ENCODE results near the gene LDHA. TPM values are rescaled to one million over a fixed set of nuclear protein-coding genes. Genes with fewer than 3 reads are reported as not detected.

The LDHA gene
- polyA plus RNA-seq, 1 donor from 2014 or later: 39.9 TPM

DNA sequence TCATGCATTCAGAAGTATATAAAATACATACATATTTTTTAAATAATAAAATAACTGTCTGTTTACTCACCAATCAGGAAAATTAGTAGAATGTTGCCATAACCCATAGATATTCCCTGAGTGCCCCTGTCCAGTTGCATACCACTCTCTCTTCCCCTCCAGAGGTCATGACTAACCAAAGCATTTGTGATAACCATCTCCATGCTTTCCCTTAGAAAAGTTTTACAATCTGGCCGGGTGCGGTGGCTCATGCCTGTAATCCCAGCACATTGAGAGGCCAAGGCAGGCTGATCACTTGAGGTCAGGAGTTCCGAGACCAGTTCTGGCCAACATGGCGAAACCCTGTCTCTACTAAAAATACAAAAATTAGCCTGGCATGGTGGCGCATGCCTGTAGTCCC, 33.2 kb upstream of the LDHA start:
- Histone ChIP-seq H3K4me3 (ENCODE audit: low read length) (no peak overlapping the region), H2AFZ (ENCODE audit: low read depth, low read length) (no peak overlapping the region), H3F3A (ENCODE audit: insufficient read depth, low read length, poor library complexity, severe bottlenecking) (no peaks in the 10 kb centered on the region), H3K27me3 (ENCODE audit: insufficient read depth, low read depth, low read length) (no peaks in the 10 kb centered on the region), H4K20me1 (ENCODE audit: insufficient read depth) (no peaks in the 10 kb centered on the region), H3K79me2 (replicated peaks; ENCODE audit: insufficient read depth, low read length) (no peaks in the 10 kb centered on the region), H3K36me3 (ENCODE audit: insufficient read depth, low read length) (peaks cover 16% of the 10 kb centered on the region), H3K9me2 (ENCODE audit: insufficient read depth, low read length) (no peaks in the 10 kb centered on the region), H3K9me3 (ENCODE audit: low read length) (no peaks in the 10 kb centered on the region), H3K27ac (ENCODE audit: low read length) (no peak overlapping the region), H3K4me2 (ENCODE audit: low read length) (no peak overlapping the region), H3K9ac (ENCODE audit: low read length) (no peak overlapping the region)
- no peak for TF ChIP-seq TAF1 (IDR thresholded peaks at IDR 0.05; ENCODE audit: low read depth)
- TF ChIP-seq EP300 (conservative IDR thresholded peaks at IDR 0.05; ENCODE audit: poor library complexity, severe bottlenecking): no peak
- TF ChIP-seq, protein P1, sequence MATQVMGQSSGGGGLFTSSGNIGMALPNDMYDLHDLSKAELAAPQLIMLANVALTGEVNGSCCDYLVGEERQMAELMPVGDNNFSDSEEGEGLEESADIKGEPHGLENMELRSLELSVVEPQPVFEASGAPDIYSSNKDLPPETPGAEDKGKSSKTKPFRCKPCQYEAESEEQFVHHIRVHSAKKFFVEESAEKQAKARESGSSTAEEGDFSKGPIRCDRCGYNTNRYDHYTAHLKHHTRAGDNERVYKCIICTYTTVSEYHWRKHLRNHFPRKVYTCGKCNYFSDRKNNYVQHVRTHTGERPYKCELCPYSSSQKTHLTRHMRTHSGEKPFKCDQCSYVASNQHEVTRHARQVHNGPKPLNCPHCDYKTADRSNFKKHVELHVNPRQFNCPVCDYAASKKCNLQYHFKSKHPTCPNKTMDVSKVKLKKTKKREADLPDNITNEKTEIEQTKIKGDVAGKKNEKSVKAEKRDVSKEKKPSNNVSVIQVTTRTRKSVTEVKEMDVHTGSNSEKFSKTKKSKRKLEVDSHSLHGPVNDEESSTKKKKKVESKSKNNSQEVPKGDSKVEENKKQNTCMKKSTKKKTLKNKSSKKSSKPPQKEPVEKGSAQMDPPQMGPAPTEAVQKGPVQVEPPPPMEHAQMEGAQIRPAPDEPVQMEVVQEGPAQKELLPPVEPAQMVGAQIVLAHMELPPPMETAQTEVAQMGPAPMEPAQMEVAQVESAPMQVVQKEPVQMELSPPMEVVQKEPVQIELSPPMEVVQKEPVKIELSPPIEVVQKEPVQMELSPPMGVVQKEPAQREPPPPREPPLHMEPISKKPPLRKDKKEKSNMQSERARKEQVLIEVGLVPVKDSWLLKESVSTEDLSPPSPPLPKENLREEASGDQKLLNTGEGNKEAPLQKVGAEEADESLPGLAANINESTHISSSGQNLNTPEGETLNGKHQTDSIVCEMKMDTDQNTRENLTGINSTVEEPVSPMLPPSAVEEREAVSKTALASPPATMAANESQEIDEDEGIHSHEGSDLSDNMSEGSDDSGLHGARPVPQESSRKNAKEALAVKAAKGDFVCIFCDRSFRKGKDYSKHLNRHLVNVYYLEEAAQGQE (IDR thresholded peaks at IDR 0.05; ENCODE audit: borderline replicate concordance): no peak
- no peak for TF ChIP-seq SMC3 (conservative IDR thresholded peaks at IDR 0.05; ENCODE audit: poor library complexity)
- TF ChIP-seq RAD21 (conservative IDR thresholded peaks at IDR 0.05): no peak
- no peak for TF ChIP-seq MXI1 (conservative IDR thresholded peaks at IDR 0.05; ENCODE audit: poor library complexity, severe bottlenecking)
- TF ChIP-seq, protein P2, sequence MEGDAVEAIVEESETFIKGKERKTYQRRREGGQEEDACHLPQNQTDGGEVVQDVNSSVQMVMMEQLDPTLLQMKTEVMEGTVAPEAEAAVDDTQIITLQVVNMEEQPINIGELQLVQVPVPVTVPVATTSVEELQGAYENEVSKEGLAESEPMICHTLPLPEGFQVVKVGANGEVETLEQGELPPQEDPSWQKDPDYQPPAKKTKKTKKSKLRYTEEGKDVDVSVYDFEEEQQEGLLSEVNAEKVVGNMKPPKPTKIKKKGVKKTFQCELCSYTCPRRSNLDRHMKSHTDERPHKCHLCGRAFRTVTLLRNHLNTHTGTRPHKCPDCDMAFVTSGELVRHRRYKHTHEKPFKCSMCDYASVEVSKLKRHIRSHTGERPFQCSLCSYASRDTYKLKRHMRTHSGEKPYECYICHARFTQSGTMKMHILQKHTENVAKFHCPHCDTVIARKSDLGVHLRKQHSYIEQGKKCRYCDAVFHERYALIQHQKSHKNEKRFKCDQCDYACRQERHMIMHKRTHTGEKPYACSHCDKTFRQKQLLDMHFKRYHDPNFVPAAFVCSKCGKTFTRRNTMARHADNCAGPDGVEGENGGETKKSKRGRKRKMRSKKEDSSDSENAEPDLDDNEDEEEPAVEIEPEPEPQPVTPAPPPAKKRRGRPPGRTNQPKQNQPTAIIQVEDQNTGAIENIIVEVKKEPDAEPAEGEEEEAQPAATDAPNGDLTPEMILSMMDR (IDR thresholded peaks at IDR 0.05; ENCODE audit: poor library complexity, severe bottlenecking): no peak
- no peak for TF ChIP-seq EZH2 (IDR thresholded peaks at IDR 0.05; ENCODE audit: borderline replicate concordance, insufficient read depth, low read length, poor library complexity, severe bottlenecking)
- TF ChIP-seq POLR2AphosphoS5 (IDR thresholded peaks at IDR 0.05): no peak

DNA sequence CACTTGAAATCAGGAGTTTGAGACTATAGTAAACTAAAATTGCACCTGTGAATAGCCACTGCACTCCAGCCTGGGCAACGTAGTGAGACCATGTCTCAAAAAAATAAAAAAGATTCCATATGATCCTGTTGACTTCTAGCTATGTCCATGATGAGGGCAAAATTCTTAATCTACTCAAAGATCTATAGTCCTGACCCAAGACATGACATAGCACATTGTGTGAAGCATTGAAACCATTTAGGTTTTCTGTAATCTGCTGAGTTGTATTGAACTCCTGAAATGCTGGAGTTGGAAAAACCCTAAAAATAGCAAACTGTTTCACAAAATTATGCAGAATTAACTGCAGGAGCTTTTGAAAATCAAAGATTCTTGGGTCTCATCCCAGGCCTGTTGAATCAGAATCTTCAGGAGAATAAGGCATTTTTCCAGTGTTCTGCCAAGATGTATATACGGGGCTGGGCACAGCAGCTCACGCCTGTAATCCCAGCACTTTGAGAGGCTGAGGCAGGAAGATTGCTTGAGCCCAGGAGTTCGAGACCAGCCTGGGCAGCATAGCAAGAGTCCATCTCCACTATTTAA, 29.8 kb upstream of the LDHA start:
- Histone ChIP-seq H3K9me3 (ENCODE audit: low read length) (no peaks in the 10 kb centered on the region), H3K79me2 (replicated peaks; ENCODE audit: insufficient read depth, low read length) (no peaks in the 10 kb centered on the region), H3K4me2 (ENCODE audit: low read length) (no peak overlapping the region), H3F3A (ENCODE audit: insufficient read depth, low read length, poor library complexity, severe bottlenecking) (no peaks in the 10 kb centered on the region), H3K4me3 (ENCODE audit: low read length) (no peak overlapping the region), H3K27me3 (ENCODE audit: insufficient read depth, low read depth, low read length) (no peaks in the 10 kb centered on the region), H3K9me2 (ENCODE audit: insufficient read depth, low read length) (no peaks in the 10 kb centered on the region), H2AFZ (ENCODE audit: low read depth, low read length) (no peak overlapping the region), H3K9ac (ENCODE audit: low read length) (no peak overlapping the region), H4K20me1 (ENCODE audit: insufficient read depth) (no peaks in the 10 kb centered on the region), H3K27ac (ENCODE audit: low read length) (no peak overlapping the region), H3K36me3 (ENCODE audit: insufficient read depth, low read length) (peaks cover 13% of the 10 kb centered on the region)
- TF ChIP-seq RAD21 (conservative IDR thresholded peaks at IDR 0.05) (no peak), EZH2 (IDR thresholded peaks at IDR 0.05; ENCODE audit: borderline replicate concordance, insufficient read depth, low read length, poor library complexity, severe bottlenecking) (no peak), POLR2AphosphoS5 (IDR thresholded peaks at IDR 0.05) (no peak), EP300 (conservative IDR thresholded peaks at IDR 0.05; ENCODE audit: poor library complexity, severe bottlenecking) (no peak), MXI1 (conservative IDR thresholded peaks at IDR 0.05; ENCODE audit: poor library complexity, severe bottlenecking) (no peak), TAF1 (IDR thresholded peaks at IDR 0.05; ENCODE audit: low read depth) (no peak), SMC3 (conservative IDR thresholded peaks at IDR 0.05; ENCODE audit: poor library complexity) (no peak)
- TF ChIP-seq, protein P2 (IDR thresholded peaks at IDR 0.05; ENCODE audit: poor library complexity, severe bottlenecking): no peak
- TF ChIP-seq, protein P1 (IDR thresholded peaks at IDR 0.05; ENCODE audit: borderline replicate concordance): no peak

Data from neural cell (in vitro differentiated cells).